HEK293 (cell line): Measurements from ENCODE around the gene MFSD11.
A peak's percentile ranks its signal among the peaks of the same experiment; 100 is the strongest.

ENCODE experiments used
- CTCF ChIA-PET: fragments of 350-600 bp; formaldehyde crosslinking; extraction: SDS; loops from one replicate; lab custom pipeline; 2021; ENCODE audit warnings: antibody characterized with exemption; lab: Yijun Ruan, JAX
- POLR2A ChIA-PET: fragments of 300-600 bp; formaldehyde crosslinking; extraction: SDS; loops from one replicate; lab custom pipeline; 2020; ENCODE audit warnings: antibody characterized with exemption, inconsistent platforms; lab: Yijun Ruan, JAX
- H3K27ac ChIP-seq: fragments of 200-500 bp; sonication (Bioruptor generic); 2 replicates; pipeline ENCODE4 v1.5.1; 2014; ENCODE audit warnings: low read depth, low read length, control low read depth, inconsistent platforms; ENCODE audit errors: extremely low read depth
- H3K36me3 ChIP-seq, 2 experiments: fragments of 200-500 bp in 1 of 2; sonication (Bioruptor generic) in 1 of 2; 1 replicate in 1 of 2; 2 replicates in 1 of 2; pipeline ENCODE4 v1.5.1; 2014 to 2017; ENCODE audit warnings: inconsistent platforms in 2 of 2, low read length in 2 of 2; ENCODE audit not compliant: control insufficient read depth in 2 of 2, insufficient read depth in 1 of 2
- H3K4me1 ChIP-seq: fragments of 200-500 bp; sonication (Bioruptor generic); 2 replicates; pipeline ENCODE4 v1.5.1; 2014; ENCODE audit warnings: mild to moderate bottlenecking, low read length, inconsistent platforms; ENCODE audit not compliant: control insufficient read depth, insufficient read depth
- H3K4me3 ChIP-seq: 2 replicates; pipeline ENCODE4 v1.5.1; 2011; ENCODE audit warnings: low read depth, mild to moderate bottlenecking, control low read depth, low read length, moderate library complexity
- H3K9me3 ChIP-seq: fragments of 200-500 bp; sonication (Bioruptor generic); 2 replicates; pipeline ENCODE4 v1.5.1; 2014; ENCODE audit warnings: low read depth, low read length, inconsistent platforms; ENCODE audit not compliant: control insufficient read depth, insufficient read depth
- HOXA7 ChIP-seq: sonication (generic); formaldehyde crosslinking; IDR thresholded peaks from 2 replicates; pipeline ENCODE4 v1.8.1; 2022; ENCODE audit warnings: missing genetic modification reagents, borderline replicate concordance
- KLF1 ChIP-seq: fragments of 450-650 bp; formaldehyde crosslinking; IDR thresholded peaks from 2 replicates; pipeline ENCODE4 v1.5.1; 2016; ENCODE audit warnings: missing biosample characterization, missing genetic modification characterization
- KLF10 ChIP-seq: fragments of 450-650 bp; IDR thresholded peaks from 2 replicates; pipeline ENCODE4 v1.5.1; 2018; ENCODE audit warnings: missing biosample characterization, mild to moderate bottlenecking, missing genetic modification characterization
- KLF9 ChIP-seq: fragments of 450-650 bp; formaldehyde crosslinking; IDR thresholded peaks from 2 replicates; pipeline ENCODE4 v1.5.1; 2016; ENCODE audit warnings: missing biosample characterization, missing genetic modification characterization, low read depth
- RBAK ChIP-seq: fragments of 450-650 bp; formaldehyde crosslinking; IDR thresholded peaks from 2 replicates; pipeline ENCODE4 v1.5.1; 2016; ENCODE audit warnings: missing biosample characterization, missing genetic modification characterization
- ZNF121 ChIP-seq: fragments of 450-650 bp; formaldehyde crosslinking; IDR thresholded peaks from 2 replicates; pipeline ENCODE4 v1.5.1; 2016; ENCODE audit warnings: missing biosample characterization, missing genetic modification characterization
- ZNF19 ChIP-seq: fragments of 450-650 bp; formaldehyde crosslinking; IDR thresholded peaks from 2 replicates; pipeline ENCODE4; 2016; ENCODE audit warnings: missing biosample characterization, missing genetic modification characterization, low read depth
- ZNF394 ChIP-seq: fragments of 450-650 bp; formaldehyde crosslinking; IDR thresholded peaks from 2 replicates; pipeline ENCODE4 v1.5.1; 2016; ENCODE audit warnings: missing biosample characterization, missing genetic modification characterization, mild to moderate bottlenecking, moderate library complexity, borderline replicate concordance
- ZNF530 ChIP-seq: fragments of 450-650 bp; formaldehyde crosslinking; IDR thresholded peaks from 2 replicates; pipeline ENCODE4 v1.5.1; 2016; ENCODE audit warnings: low read depth, missing biosample characterization, missing genetic modification characterization
- ZNF658 ChIP-seq: fragments of 450-650 bp; formaldehyde crosslinking; IDR thresholded peaks from 2 replicates; pipeline ENCODE4; 2016; ENCODE audit warnings: missing biosample characterization, missing genetic modification characterization
- ZNF707 ChIP-seq: fragments of 450-650 bp; formaldehyde crosslinking; IDR thresholded peaks from 2 replicates; pipeline ENCODE4 v1.5.1; 2016; ENCODE audit warnings: missing biosample characterization, missing genetic modification characterization
- ZNF768 ChIP-seq: fragments of 450-650 bp; formaldehyde crosslinking; IDR thresholded peaks from 2 replicates; pipeline ENCODE4 v1.5.1; 2018; ENCODE audit warnings: missing biosample characterization, mild to moderate bottlenecking, missing genetic modification characterization
- TF ChIP-seq, protein P1 (sequence below): fragments of 450-650 bp; formaldehyde crosslinking; optimal IDR thresholded peaks from 2 replicates; pipeline ENCODE3; 2016; ENCODE audit warnings: missing biosample characterization, mild to moderate bottlenecking, missing genetic modification characterization
- TF ChIP-seq, protein P2 (sequence below): fragments of 450-650 bp; formaldehyde crosslinking; IDR thresholded peaks from 2 replicates; pipeline ENCODE4 v1.5.1; 2016; ENCODE audit warnings: missing biosample characterization, missing genetic modification characterization
- TF ChIP-seq, protein P3 (sequence below): fragments of 450-650 bp; formaldehyde crosslinking; IDR thresholded peaks from 2 replicates; pipeline ENCODE4 v1.5.1; 2016; ENCODE audit warnings: missing biosample characterization, missing genetic modification characterization
- TF ChIP-seq, protein P4 (sequence below): fragments of 450-650 bp; formaldehyde crosslinking; IDR thresholded peaks from 2 replicates; pipeline ENCODE4 v1.5.1; 2016; ENCODE audit warnings: missing biosample characterization, missing genetic modification characterization, borderline replicate concordance

The MFSD11 gene

DNA sequence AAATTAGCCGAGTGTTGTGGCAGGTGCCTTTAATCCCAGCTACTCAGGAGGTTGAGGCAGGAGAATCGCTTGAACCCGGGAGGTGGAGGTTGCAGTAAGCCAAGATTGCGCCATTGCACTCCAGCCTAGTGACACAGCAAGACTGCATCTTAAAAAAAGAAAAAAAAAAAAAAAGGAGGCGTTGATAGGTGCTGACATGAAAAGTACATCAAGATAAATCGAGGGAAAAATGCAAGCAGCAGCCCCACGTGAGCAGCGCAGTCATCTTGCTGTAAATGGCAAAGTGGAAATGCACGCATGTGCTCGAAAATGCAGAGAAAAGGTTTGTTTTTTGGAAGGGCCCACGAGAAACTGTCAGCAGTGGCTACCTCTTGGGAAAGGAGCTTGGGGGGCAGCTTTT, 48.1 kb upstream of the MFSD11 start (continued):
- TF ChIP-seq ZNF530 (tag by site-specific recombination) (no peak), RBAK (tag by site-specific recombination) (no peak), ZNF658 (tag by site-specific recombination) (no peak), HOXA7 (CRISPR knock-in tag) (no peak)
- TF ChIP-seq, protein P1, sequence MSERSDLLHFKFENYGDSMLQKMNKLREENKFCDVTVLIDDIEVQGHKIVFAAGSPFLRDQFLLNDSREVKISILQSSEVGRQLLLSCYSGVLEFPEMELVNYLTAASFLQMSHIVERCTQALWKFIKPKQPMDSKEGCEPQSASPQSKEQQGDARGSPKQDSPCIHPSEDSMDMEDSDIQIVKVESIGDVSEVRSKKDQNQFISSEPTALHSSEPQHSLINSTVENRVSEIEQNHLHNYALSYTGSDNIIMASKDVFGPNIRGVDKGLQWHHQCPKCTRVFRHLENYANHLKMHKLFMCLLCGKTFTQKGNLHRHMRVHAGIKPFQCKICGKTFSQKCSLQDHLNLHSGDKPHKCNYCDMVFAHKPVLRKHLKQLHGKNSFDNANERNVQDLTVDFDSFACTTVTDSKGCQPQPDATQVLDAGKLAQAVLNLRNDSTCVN: no peak
- TF ChIP-seq, protein P2, sequence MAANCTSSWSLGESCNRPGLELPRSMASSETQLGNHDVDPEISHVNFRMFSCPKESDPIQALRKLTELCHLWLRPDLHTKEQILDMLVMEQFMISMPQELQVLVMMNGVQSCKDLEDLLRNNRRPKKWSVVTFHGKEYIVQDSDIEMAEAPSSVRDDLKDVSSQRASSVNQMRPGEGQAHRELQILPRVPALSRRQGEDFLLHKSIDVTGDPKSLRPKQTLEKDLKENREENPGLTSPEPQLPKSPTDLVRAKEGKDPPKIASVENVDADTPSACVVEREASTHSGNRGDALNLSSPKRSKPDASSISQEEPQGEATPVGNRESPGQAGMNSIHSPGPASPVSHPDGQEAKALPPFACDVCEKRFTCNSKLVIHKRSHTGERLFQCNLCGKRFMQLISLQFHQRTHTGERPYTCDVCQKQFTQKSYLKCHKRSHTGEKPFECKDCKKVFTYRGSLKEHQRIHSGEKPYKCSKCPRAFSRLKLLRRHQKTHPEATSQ (tag by site-specific recombination): no peak

DNA sequence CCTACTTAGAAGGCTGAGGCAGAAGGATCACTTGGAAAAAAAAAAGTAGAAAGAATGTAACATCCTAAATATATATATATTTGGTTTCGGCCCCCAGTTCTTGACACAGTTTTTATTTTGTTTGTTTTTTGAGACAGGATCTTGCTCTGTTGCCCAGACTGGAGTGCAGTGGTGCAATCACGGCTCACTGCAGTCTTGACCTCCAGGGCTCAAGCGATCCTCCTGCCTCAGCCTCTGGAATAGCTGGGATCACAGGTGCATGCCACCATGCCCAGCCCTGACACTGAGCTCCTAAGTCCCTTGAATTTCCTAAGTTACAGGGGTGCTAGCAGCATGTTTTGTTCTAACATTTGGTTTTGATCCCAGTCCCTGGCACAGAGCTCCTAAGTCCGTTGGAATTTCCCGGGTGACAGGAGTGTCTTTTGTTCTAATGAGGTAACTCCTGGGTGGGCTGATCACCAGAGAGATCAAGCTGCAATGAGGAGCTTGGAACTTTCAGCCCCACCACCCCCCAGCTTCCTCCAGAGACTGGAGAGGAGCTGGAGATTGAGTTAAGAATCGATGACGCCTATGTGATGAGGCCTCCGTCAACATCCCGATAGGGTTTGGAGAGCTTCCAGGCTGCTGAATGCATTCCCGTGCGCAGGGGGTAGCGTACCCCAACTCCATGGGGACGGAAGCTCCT, 47.2 kb upstream of the MFSD11 start:
- Histone ChIP-seq H3K27ac (no peak overlapping the region), H3K36me3 (peaks cover 0 to 22% of the 10 kb centered on the region in 2 experiments; a peak in 2 of 3 replicates), H3K4me3 (no peak overlapping the region), H3K4me1 (peaks cover 11% of the 10 kb centered on the region), H3K9me3 (no peaks in the 10 kb centered on the region)
- ChIA-PET CTCF (interaction anchor here (0.6 to 14.2 kb wide), 9 partner anchors 9 to 365 kb away, joined by 3 to 175 read pairs (median 4); partner anchors contain the start of gene MXRA7), POLR2A (interaction anchor here (0.9 to 2.1 kb wide), 2 partner anchors 9 to 28 kb away, joined by 3 to 6 read pairs; no protein-coding TSS in a partner anchor)
- TF ChIP-seq ZNF121 (tag by site-specific recombination) (peak; percentile 76), ZNF19 (tag by site-specific recombination) (no peak)

DNA sequence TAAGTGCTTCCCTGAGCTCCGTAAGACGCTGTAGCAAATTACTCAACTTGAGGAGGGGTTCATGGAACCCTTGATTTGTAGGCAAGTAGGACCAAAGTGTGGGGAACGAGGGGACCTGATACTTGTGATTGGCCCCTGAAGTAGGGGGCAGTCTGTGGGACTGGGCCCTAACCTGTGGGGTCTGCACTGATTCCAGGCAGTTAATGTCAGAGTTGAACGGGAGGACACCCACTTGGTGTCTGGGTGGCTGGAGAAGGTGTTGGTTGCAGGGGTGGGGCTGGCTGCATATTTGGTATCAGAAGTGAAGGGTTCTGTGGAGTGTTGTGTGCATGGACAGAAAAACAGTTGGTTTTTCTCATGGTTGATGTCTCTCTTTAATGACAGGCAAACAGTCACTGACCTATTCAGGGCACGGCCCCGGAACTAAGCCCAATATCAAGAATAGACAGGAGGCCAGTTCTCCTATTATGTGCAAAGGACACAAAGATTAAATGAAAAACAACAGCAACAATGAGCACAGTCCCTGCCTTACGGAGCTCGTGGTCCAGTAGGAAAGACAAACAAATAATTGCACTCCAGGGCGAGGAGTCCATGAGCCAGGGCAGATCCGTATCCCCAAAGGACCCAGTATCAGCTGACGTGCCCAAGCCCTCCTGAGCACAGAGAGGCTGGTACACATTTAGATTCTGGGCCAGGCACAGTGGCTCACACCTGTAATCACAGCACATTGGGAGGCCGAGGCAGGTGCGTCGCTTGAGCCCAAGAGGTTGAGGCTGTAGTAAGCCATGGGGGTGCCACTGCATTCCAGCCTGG, 46.3 kb upstream of the MFSD11 start:
- H3K27ac ChIP-seq: no peak overlapping the region
- POLR2A ChIA-PET: interaction anchor here (0.9 to 2.1 kb wide), 2 partner anchors 10 to 28 kb away, joined by 3 to 6 read pairs; no protein-coding TSS in a partner anchor
- H3K36me3 ChIP-seq: peaks cover 6 to 20% of the 10 kb centered on the region in 2 experiments; a peak in 2 of 3 replicates
- CTCF ChIA-PET: interaction anchor here (0.6 to 14.2 kb wide), 6 partner anchors 10 to 267 kb away, joined by 4 to 175 read pairs (median 8); partner anchors contain the start of gene MXRA7
- TF ChIP-seq ZNF768 (tag by site-specific recombination): no peak
- TF ChIP-seq ZNF707 (tag by site-specific recombination): peak; percentile 44; the same call in 1 of the 2 replicates
- no peak for TF ChIP-seq KLF10 (tag by site-specific recombination)
- no peak for TF ChIP-seq ZNF19 (tag by site-specific recombination)
- no peak for TF ChIP-seq KLF9 (tag by site-specific recombination)
- TF ChIP-seq, protein P3, sequence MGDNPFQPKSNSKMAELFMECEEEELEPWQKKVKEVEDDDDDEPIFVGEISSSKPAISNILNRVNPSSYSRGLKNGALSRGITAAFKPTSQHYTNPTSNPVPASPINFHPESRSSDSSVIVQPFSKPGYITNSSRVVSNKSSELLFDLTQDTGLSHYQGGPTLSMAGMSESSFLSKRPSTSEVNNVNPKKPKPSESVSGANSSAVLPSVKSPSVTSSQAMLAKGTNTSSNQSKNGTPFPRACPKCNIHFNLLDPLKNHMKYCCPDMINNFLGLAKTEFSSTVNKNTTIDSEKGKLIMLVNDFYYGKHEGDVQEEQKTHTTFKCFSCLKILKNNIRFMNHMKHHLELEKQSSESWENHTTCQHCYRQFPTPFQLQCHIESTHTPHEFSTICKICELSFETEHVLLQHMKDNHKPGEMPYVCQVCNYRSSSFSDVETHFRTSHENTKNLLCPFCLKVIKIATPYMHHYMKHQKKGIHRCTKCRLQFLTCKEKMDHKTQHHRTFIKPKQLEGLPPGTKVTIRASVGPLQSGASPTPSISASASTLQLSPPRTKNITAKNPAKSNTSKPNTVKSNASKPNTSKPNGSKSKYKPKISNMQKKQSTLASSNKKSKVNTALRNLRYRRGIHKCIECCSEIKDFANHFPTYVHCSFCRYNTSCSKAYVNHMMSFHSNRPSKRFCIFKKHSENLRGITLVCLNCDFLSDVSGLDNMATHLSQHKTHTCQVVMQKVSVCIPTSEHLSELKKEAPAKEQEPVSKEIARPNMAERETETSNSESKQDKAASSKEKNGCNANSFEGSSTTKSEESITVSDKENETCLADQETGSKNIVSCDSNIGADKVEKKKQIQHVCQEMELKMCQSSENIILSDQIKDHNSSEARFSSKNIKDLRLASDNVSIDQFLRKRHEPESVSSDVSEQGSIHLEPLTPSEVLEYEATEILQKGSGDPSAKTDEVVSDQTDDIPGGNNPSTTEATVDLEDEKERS (tag by site-specific recombination): no peak
- TF ChIP-seq ZNF394 (tag by site-specific recombination): no peak
- TF ChIP-seq KLF1: peak; percentile 13; the same call in 1 of the 2 replicates
- TF ChIP-seq, protein P4, sequence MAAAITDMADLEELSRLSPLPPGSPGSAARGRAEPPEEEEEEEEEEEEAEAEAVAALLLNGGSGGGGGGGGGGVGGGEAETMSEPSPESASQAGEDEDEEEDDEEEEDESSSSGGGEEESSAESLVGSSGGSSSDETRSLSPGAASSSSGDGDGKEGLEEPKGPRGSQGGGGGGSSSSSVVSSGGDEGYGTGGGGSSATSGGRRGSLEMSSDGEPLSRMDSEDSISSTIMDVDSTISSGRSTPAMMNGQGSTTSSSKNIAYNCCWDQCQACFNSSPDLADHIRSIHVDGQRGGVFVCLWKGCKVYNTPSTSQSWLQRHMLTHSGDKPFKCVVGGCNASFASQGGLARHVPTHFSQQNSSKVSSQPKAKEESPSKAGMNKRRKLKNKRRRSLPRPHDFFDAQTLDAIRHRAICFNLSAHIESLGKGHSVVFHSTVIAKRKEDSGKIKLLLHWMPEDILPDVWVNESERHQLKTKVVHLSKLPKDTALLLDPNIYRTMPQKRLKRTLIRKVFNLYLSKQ: no peak
- no peaks in the 10 kb centered on the region for H3K9me3 ChIP-seq
- H3K4me1 ChIP-seq: peaks cover 11% of the 10 kb centered on the region
- no peak overlapping the region for H3K4me3 ChIP-seq
